Activated B cell treated with CpG ODN at 0.5 μM for 24 hours (primary cell): ENCODE data around the gene ATP6V0E2. TPM values are rescaled to one million over a fixed set of nuclear protein-coding genes. Genes with fewer than 3 reads are reported as not detected.
"Not testable (repeated sequence)": the region's sequence is repeated elsewhere in the genome, so short reads cannot be mapped to it uniquely, and the experiment has no call there.

Source experiments
- ATAC-seq: fragments of 200-7000 bp; cut with Tn5 transposase; one replicate; pipeline ENCODE4 v1.10.0; 2021; ENCODE audit warnings: low read depth, mild to moderate bottlenecking, moderate library complexity
- CTCF ChIA-PET: fragments of 350-600 bp; sonication (Branson Sonifier 250); formaldehyde crosslinking; loops from one replicate; lab custom pipeline; 2021; ENCODE audit warnings: antibody characterized with exemption; lab: Charles Lee
- POLR2A ChIA-PET: fragments of 350-600 bp; sonication (Branson Sonifier 250); formaldehyde crosslinking; loops from one replicate; lab custom pipeline; 2021; ENCODE audit warnings: antibody characterized with exemption; lab: Charles Lee
- DNase-seq: peaks from one replicate; pipeline ENCODE4 v3.0.0; 2022
- H3K27ac Mint-ChIP-seq: one replicate; pipeline ENCODE4 v1.8.0; 2020; ENCODE audit warnings: mixed read lengths
- H3K27me3 Mint-ChIP-seq: one replicate; pipeline ENCODE4 v1.8.0; 2021; ENCODE audit warnings: mixed read lengths
- H3K36me3 Mint-ChIP-seq: one replicate; pipeline ENCODE4 v1.8.0; 2021; ENCODE audit warnings: low read depth, mixed read lengths
- H3K4me1 Mint-ChIP-seq: one replicate; pipeline ENCODE4 v1.8.0; 2021; ENCODE audit warnings: mixed read lengths
- H3K4me3 Mint-ChIP-seq: one replicate; pipeline ENCODE4 v1.8.0; 2020; ENCODE audit warnings: mild to moderate bottlenecking, mixed read lengths
- H3K9me3 Mint-ChIP-seq: one replicate; pipeline ENCODE4 v1.8.0; 2020; ENCODE audit warnings: mixed read lengths
- intact Hi-C: fragments of 100-400 bp; cut with micrococcal nuclease; formaldehyde crosslinking; loops from one replicate; pipeline ENCODE4 v1.15.1; 2024
- total RNA-seq: library from RNA; stranded (reverse); gene quantifications from 2 replicates; pipeline ENCODE4 v1.2.3, GENCODE V29; 2022
- TF ChIP-seq, protein P1 (sequence below): fragments of 200-600 bp; IDR thresholded peaks from one replicate; pipeline ENCODE4 v1.8.0; 2022; ENCODE audit warnings: antibody characterized with exemption, mild to moderate bottlenecking

Gene ATP6V0E2
- total RNA-seq, 1 donor from 2014 or later = 9.1 TPM

- no peaks in the 10 kb centered on the region for H3K9me3 Mint-ChIP-seq
- ChIA-PET POLR2A (no interaction called here), CTCF (no interaction called here)
- DNase-seq (no peak), ATAC-seq (no peak)
- no peak overlapping the region for H3K27ac Mint-ChIP-seq
- no peak overlapping the region for H3K4me3 Mint-ChIP-seq
- intact Hi-C loops = no loop called here
- TF ChIP-seq, protein P1, sequence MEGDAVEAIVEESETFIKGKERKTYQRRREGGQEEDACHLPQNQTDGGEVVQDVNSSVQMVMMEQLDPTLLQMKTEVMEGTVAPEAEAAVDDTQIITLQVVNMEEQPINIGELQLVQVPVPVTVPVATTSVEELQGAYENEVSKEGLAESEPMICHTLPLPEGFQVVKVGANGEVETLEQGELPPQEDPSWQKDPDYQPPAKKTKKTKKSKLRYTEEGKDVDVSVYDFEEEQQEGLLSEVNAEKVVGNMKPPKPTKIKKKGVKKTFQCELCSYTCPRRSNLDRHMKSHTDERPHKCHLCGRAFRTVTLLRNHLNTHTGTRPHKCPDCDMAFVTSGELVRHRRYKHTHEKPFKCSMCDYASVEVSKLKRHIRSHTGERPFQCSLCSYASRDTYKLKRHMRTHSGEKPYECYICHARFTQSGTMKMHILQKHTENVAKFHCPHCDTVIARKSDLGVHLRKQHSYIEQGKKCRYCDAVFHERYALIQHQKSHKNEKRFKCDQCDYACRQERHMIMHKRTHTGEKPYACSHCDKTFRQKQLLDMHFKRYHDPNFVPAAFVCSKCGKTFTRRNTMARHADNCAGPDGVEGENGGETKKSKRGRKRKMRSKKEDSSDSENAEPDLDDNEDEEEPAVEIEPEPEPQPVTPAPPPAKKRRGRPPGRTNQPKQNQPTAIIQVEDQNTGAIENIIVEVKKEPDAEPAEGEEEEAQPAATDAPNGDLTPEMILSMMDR = no peak
- no peaks in the 10 kb centered on the region for H3K36me3 Mint-ChIP-seq
- H3K27me3 Mint-ChIP-seq = no peaks in the 10 kb centered on the region
- H3K4me1 Mint-ChIP-seq = peaks cover 21% of the 10 kb centered on the region
Measured at GRCh38 chr7:149887311-149887710, 13.5 kb downstream of the ATP6V0E2 start.

- H3K27ac Mint-ChIP-seq, H3K27me3 Mint-ChIP-seq, DNase-seq, H3K9me3 Mint-ChIP-seq, ATAC-seq, intact Hi-C loops, H3K4me3 Mint-ChIP-seq, H3K36me3 Mint-ChIP-seq, POLR2A ChIA-PET, CTCF ChIA-PET: not testable (repeated sequence)
- H3K4me1 Mint-ChIP-seq = peaks cover 14% of the 10 kb centered on the region
Measured at GRCh38 chr7:149890715-149891114, 16.9 kb downstream of the ATP6V0E2 start.

- POLR2A ChIA-PET, intact Hi-C loops, H3K9me3 Mint-ChIP-seq, H3K27ac Mint-ChIP-seq, H3K36me3 Mint-ChIP-seq, H3K4me1 Mint-ChIP-seq, H3K4me3 Mint-ChIP-seq, ATAC-seq, DNase-seq, H3K27me3 Mint-ChIP-seq, CTCF ChIA-PET: not testable (repeated sequence)
Measured at GRCh38 chr7:149894957-149895356, 21.2 kb downstream of the ATP6V0E2 start.

- H3K27me3 Mint-ChIP-seq, H3K9me3 Mint-ChIP-seq, H3K36me3 Mint-ChIP-seq, H3K4me3 Mint-ChIP-seq, DNase-seq, CTCF ChIA-PET, H3K4me1 Mint-ChIP-seq, H3K27ac Mint-ChIP-seq, POLR2A ChIA-PET, intact Hi-C loops, ATAC-seq: not testable (repeated sequence)
Measured at GRCh38 chr7:149907776-149908376, 34.1 kb downstream of the ATP6V0E2 start.

- CTCF ChIA-PET, H3K36me3 Mint-ChIP-seq, H3K27ac Mint-ChIP-seq, H3K27me3 Mint-ChIP-seq, H3K4me3 Mint-ChIP-seq, H3K4me1 Mint-ChIP-seq, POLR2A ChIA-PET, ATAC-seq, H3K9me3 Mint-ChIP-seq, intact Hi-C loops, DNase-seq: not testable (repeated sequence)
Measured at GRCh38 chr7:149910219-149910618, 36.5 kb downstream of the ATP6V0E2 start.

GRCh38 chr7:149912126-149912525, 38.4 kb downstream of the ATP6V0E2 start:
- H3K4me3 Mint-ChIP-seq, POLR2A ChIA-PET, H3K4me1 Mint-ChIP-seq: not testable (repeated sequence)

GRCh38 chr7:149926414-149926813, 52.6 kb downstream of the ATP6V0E2 start:
- H3K36me3 Mint-ChIP-seq, H3K9me3 Mint-ChIP-seq, CTCF ChIA-PET, intact Hi-C loops, POLR2A ChIA-PET, H3K27me3 Mint-ChIP-seq, H3K27ac Mint-ChIP-seq, DNase-seq, ATAC-seq, H3K4me3 Mint-ChIP-seq, H3K4me1 Mint-ChIP-seq: not testable (repeated sequence)

More at GRCh38 chr7:149912126-149912525, 38.4 kb downstream of the ATP6V0E2 start:
- H3K36me3 Mint-ChIP-seq, ATAC-seq, intact Hi-C loops, H3K9me3 Mint-ChIP-seq, CTCF ChIA-PET, DNase-seq, H3K27me3 Mint-ChIP-seq, H3K27ac Mint-ChIP-seq: not testable (repeated sequence)

Other genes with a start within 250 kb of the ATP6V0E2 start
- gene ZNF467, start 100.4 kb upstream of the ATP6V0E2 start, total RNA-seq = 0.20 and 0.32 TPM in 2 replicates
- gene ZNF862, start 35.6 kb upstream of the ATP6V0E2 start, total RNA-seq = 12.6 and 17.6 TPM in 2 replicates